RWPE2 (cell line): Measurements from ENCODE around the gene SIPA1L3.

Source experiments
- ATAC-seq: fragments of 200-7000 bp; cut with Tn5 transposase; 3 replicates; pipeline ENCODE4 v1.9.1; 2021; ENCODE audit warnings: low read depth
- DNase-seq: peaks from one replicate; pipeline ENCODE4 v3.0.0-alpha.2; 2020; ENCODE audit warnings: low spot score
- H3K27ac ChIP-seq: fragments of 450-650 bp; 2 replicates; pipeline ENCODE4 v1.5.1; 2017; ENCODE audit warnings: mild to moderate bottlenecking; ENCODE audit not compliant: poor library complexity, severe bottlenecking
- H3K27me3 ChIP-seq: fragments of 250-450 bp; sonication (Bioruptor Pico); 2 replicates; pipeline ENCODE4 v1.5.1; 2021; ENCODE audit warnings: mild to moderate bottlenecking, moderate library complexity; ENCODE audit not compliant: insufficient read depth, poor library complexity, severe bottlenecking
- H3K36me3 ChIP-seq: fragments of 250-450 bp; sonication (Bioruptor Pico); 2 replicates; pipeline ENCODE4 v1.5.1; 2020; ENCODE audit warnings: low read depth, mild to moderate bottlenecking, moderate library complexity
- H3K4me1 ChIP-seq: fragments of 250-450 bp; sonication (Bioruptor Pico); 2 replicates; pipeline ENCODE4 v1.5.1; 2021; ENCODE audit warnings: mild to moderate bottlenecking, moderate library complexity; ENCODE audit not compliant: insufficient read depth, poor library complexity, severe bottlenecking
- H3K4me3 ChIP-seq: fragments of 250-450 bp; sonication (Bioruptor Pico); 2 replicates; pipeline ENCODE4 v1.5.1; 2021; ENCODE audit warnings: mild to moderate bottlenecking, moderate library complexity; ENCODE audit not compliant: severe bottlenecking
- H3K9me3 ChIP-seq: fragments of 250-450 bp; sonication (Bioruptor Pico); 2 replicates; pipeline ENCODE4 v1.5.1; 2021; ENCODE audit warnings: mild to moderate bottlenecking, moderate library complexity; ENCODE audit not compliant: severe bottlenecking
- TF ChIP-seq, protein P1 (sequence below): fragments of 450-650 bp; IDR thresholded peaks from one replicate; pipeline ENCODE4 v1.5.1; 2017; ENCODE audit warnings: mild to moderate bottlenecking, moderate library complexity; ENCODE audit not compliant: poor library complexity, severe bottlenecking

Gene SIPA1L3

DNA sequence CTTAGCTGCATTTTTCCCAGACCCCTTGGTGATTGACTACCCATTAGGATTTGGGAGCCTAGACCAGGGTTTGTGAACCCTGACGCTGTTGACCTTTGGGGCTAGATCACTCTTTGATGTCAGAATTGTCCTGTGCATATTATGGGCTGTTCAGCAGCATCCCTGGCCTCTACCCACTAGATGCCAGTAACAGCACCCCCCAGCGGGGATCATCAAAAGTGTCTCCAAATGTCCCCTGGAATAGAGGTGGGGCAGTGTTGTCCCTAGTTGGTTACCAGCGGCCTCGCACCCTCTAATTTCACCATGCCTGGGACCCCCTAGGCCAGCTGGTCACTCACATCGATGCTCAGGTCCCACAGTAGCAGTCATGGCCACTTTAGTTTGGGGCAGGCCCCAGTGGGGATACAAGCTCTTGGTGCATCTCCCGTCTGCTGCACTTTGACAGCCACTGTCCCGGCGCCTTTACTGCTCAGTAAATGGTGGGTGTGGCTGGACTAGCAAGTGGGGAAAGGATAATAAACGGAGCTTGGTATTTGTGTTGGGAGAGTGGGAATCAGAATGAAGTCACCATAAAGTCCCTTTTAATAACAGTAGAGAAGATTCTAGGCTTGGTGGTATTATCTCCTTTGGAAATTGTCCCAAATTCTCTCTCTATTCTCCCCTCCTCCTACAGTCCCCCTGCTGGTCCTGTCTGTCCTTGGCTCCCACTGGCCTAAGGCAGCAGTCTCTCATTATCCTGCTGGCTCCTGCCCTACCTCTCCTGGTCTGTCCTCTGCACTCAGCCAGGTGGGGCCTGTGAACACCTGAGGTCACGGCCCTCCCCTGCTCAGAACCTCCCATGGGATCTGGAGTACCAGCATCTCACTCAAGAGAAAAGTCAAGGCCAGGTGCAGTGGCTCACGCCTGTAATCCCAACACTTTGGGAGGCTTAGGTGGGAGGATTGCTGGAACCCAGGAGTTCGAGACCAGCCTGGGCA lies 80.6 kb downstream of the SIPA1L3 start:
- H3K27ac ChIP-seq: peak overlapping the region; percentile 99
- no peaks in the 10 kb centered on the region for H3K9me3 ChIP-seq
- no peak for DNase-seq

DNA sequence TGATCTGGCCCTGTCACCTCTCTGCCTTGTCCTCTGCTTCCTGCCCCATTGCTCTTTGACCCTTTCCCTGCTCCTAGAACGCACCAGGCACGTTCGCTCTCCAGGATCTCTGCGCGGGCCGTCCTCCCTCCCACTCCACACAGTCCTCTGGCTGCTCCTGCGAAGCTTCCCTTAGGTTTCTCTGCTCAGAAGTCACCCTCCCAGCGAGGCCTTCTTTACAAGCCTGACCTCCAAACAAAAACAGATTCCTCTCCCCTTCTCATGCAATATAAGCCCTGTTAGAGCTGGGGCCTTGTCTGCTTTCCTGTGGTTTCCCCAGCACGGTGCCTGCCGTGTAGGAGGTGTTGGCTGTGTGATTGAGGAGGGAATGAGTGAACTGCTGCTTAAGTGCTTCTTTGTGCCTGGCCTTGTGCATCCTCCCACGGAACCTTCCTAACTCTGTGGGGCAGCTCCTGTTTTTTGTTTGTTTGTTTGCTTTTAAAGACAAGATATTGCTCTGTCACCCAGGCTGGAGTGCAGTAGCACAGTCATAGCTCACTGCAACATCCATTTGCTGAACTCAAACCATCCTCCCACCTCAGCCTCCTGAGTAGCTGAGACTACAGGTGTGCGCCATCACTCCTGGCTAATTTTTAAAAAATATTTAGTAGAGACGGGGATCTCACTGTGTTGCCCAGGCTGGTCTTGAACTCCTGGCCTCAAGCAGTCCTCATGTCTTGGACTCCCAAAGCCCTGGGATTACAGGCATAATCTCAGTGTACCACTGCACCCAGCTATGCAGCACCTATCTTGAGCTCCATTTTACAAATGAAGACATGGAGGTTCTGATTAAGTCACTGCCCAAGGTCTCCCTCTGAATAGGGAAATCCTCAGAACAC lies 82.0 kb downstream of the SIPA1L3 start:
- peaks cover 44% of the 10 kb centered on the region for H3K4me1 ChIP-seq
- no peak overlapping the region for H3K4me3 ChIP-seq
- H3K27me3 ChIP-seq: no peaks in the 10 kb centered on the region
- DNase-seq (no peak), ATAC-seq (no peak)
- peak overlapping the region; percentile 99 for H3K27ac ChIP-seq
- no peaks in the 10 kb centered on the region for H3K9me3 ChIP-seq
- H3K36me3 ChIP-seq: no peaks in the 10 kb centered on the region
- TF ChIP-seq, protein P1, sequence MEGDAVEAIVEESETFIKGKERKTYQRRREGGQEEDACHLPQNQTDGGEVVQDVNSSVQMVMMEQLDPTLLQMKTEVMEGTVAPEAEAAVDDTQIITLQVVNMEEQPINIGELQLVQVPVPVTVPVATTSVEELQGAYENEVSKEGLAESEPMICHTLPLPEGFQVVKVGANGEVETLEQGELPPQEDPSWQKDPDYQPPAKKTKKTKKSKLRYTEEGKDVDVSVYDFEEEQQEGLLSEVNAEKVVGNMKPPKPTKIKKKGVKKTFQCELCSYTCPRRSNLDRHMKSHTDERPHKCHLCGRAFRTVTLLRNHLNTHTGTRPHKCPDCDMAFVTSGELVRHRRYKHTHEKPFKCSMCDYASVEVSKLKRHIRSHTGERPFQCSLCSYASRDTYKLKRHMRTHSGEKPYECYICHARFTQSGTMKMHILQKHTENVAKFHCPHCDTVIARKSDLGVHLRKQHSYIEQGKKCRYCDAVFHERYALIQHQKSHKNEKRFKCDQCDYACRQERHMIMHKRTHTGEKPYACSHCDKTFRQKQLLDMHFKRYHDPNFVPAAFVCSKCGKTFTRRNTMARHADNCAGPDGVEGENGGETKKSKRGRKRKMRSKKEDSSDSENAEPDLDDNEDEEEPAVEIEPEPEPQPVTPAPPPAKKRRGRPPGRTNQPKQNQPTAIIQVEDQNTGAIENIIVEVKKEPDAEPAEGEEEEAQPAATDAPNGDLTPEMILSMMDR: no peak

More for the DNA sequence above, 80.6 kb downstream of the SIPA1L3 start:
- TF ChIP-seq, protein P1: peak; percentile 23
- Histone ChIP-seq H3K4me3 (no peak overlapping the region), H3K36me3 (no peaks in the 10 kb centered on the region), H3K27me3 (no peaks in the 10 kb centered on the region), H3K4me1 (peaks cover 44% of the 10 kb centered on the region)
- ATAC-seq: no peak

DNA sequence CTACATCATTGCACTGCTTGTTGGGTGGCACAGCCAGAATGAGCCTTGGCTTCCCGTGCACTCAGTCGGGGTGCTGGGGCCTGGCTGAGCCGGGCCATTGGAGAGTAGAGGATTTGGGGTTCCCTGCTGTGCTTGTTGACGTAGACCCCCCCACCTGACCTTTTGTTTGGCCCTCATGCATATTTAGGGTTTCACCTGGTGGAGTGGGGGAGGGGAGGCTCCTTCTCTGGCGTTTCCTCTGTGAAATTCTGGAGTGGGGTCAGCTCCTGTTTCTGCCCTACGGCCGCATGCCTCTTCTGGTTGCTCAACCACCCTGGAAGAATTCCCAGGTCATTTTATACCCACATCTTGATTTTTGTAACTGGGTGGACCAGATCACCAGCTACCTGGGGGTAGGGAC lies 82.8 kb downstream of the SIPA1L3 start:
- H3K4me3 ChIP-seq: no peak overlapping the region
- H3K4me1 ChIP-seq: peaks cover 44% of the 10 kb centered on the region
- no peaks in the 10 kb centered on the region for H3K36me3 ChIP-seq
- TF ChIP-seq, protein P1: no peak
- H3K27ac ChIP-seq: peak overlapping the region; percentile 99
- no peaks in the 10 kb centered on the region for H3K9me3 ChIP-seq
- no peaks in the 10 kb centered on the region for H3K27me3 ChIP-seq
- no peak for DNase-seq
- ATAC-seq: peak; percentile 7; the same call in 2 of the 3 replicates

DNA sequence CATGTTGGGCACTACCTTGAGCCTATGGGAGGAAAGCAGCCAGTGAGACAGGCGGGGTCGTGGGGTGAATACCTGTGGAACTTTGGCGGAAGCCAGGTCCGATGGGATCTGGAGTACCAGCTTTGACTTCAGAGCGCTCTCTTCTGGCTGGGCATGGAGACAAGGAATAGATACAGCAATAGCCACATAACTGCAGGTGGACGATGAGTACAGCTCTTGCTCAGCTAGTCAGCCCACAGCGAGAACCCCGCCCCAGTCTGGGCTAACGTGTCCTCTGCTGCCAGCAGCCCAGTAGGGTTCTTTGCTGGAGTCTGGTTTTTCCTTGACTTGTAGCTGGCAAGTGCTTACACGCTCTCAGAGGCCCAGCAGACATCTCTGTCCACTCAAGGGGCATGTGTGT lies 83.4 kb downstream of the SIPA1L3 start:
- peaks cover 44% of the 10 kb centered on the region for H3K4me1 ChIP-seq
- peak overlapping the region; percentile 99 for H3K27ac ChIP-seq
- H3K27me3 ChIP-seq: no peaks in the 10 kb centered on the region
- no peaks in the 10 kb centered on the region for H3K9me3 ChIP-seq
- peak; percentile 88 for ATAC-seq
- peak; percentile 90 for DNase-seq
- TF ChIP-seq, protein P1: peak; percentile 59
- no peak overlapping the region for H3K4me3 ChIP-seq
- no peaks in the 10 kb centered on the region for H3K36me3 ChIP-seq
